ENCODE measurements around the gene LARP4B. TPM values are rescaled to one million over a fixed set of nuclear protein-coding genes. Genes with fewer than 3 reads are reported as not detected.

The LARP4B gene
- total RNA-seq, 1 donor from 2014 or later, result 59.0 TPM

DNA sequence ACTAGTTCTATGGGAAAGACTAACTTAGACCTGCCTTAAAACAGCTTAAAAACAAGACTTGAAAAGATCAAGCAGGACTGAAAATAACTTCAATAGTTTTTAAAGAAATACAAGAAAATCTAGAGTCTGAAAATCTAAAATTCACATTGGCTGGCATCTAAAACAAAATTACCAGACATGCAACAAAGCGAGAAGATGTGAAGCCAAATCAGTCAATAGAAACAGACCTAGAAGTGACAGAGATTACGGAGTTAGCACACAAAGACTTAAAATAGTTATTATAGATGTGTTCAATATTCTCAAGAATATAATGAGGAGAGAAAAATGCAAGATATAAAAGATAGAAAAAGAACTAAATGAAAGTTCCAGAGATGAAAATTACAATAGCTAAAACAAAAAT, 163.7 kb downstream of the LARP4B start:
- DNase-seq, result no peak

DNA sequence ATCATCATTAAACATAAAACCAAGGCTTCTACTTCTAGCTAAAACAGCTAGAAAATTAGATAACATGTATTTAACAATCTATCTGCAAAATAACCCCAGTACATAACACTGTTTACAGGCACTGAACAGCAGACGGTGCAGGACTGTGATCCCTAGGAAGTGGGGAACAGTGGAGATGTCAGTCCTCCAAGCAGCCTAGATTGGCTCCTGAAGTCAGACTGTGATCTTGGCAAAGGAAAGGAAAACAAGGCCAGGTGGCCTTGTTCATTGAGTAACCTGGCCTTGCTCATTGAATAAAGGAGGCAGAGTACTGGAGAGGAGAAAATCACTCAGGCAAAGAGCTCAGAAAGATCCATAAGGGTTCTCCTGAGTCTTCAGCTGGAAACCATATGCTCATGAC, 164.3 kb downstream of the LARP4B start:
- DNase-seq, result no peak

DNA sequence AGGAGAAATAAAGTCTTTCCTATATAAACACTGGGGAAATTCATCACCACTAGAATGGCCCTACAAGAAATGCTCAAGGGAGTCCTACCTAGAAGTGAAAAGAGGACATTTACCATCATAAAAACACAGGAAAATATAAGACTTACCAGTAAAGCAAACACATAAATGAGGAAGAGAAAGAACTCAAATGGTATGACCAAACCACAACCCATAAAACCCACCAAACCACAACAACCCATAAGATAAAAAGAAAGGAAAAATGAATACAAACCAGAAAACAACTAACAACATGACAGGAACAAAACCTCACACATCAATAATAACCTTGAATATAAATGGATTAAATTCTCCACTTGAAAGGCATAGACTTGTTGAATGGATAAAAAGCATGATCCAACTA, 170.1 kb downstream of the LARP4B start:
- DNase-seq, result no peak

DNA sequence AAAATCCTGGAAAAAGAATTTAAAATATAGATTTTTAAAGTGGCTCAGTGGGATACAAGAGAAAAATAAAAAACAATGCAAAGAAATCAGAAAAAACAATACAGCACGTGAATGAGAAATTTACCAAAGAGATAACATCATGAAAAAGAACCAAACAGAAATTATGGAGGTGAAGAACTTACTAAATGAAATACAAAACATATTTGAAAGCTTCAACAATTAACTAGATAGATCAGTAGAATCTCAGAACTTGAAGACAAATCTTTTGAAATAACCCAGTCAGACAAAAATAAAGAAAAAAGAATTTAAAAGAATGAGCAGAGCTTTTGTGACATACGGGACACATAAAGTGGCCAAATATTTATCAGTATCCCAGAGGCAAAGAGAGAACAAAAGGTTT, 170.9 kb downstream of the LARP4B start:
- no peak for DNase-seq

DNA sequence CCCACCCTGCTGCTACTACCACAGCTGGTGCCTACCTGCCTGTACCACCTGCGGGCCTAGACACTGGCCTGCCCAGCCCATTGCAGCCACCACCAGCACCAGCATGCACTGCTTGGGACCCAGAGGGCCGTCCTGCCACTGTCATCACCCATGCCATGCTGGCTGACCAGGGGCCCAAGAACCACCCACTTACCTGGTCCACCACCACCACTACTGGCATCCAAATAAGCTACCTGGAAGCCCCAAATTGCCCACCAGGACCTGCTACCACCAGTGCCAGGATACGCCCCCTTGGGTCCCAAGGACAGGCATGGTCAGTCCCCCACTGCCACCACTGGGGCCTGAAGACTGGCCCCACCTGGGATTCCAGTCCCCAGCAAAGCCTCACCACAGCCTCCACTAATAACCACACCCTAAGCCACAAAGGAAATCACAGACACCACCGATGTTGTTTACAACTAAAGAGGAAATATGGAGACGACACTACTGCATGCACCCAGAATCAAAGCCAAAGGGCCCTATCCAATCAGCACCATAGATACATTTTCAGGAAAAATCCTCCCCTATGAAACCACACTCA, 171.5 kb downstream of the LARP4B start:
- no peak for DNase-seq

Other genes starting within 250 kb of the LARP4B start
- gene DIP2C, start 242.0 kb downstream of the LARP4B start, total RNA-seq, result 39.0 TPM
- gene GTPBP4, start 56.7 kb upstream of the LARP4B start, total RNA-seq, result 42.7 TPM
- gene IDI2, start 94.2 kb upstream of the LARP4B start, total RNA-seq, result not detected
- 65.2 TPM for gene IDI1, start 117.4 kb upstream of the LARP4B start, total RNA-seq
- gene WDR37, start 124.7 kb upstream of the LARP4B start, total RNA-seq, result 14.6 TPM